GM12873 (cell line): ENCODE results near the gene FKBP5.

Source experiments
- CTCF ChIP-seq: IDR thresholded peaks from 2 replicates; pipeline ENCODE4 v1.5.1; 2012; ENCODE audit warnings: low read depth, mild to moderate bottlenecking, moderate library complexity, low read length, control low read depth; ENCODE audit not compliant: insufficient read depth; ENCODE audit errors: missing control alignments

Gene FKBP5

DNA sequence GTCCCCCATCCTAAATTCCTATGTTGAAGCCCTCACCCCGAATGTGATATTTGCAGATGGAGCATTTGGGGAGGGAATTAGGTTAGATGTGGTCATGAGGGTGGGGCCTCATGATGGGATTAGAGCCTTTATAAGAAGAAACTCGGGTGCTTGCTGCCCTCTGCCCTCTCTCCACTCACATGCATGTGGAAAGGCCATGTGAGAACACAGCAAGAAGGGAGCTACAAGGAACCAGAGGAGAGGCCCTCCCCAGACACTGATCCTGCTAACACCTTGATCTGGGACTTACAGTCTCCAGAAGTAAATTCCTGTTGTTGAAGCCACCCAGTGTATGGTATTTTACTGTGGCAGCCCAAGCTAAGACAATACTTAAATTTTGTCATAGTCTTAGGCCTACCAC lies 106.4 kb downstream of the FKBP5 start:
- TF ChIP-seq CTCF: no peak

GRCh38 chr6:35581633-35582032 lies 107.1 kb downstream of the FKBP5 start:
- no peak for TF ChIP-seq CTCF

DNA sequence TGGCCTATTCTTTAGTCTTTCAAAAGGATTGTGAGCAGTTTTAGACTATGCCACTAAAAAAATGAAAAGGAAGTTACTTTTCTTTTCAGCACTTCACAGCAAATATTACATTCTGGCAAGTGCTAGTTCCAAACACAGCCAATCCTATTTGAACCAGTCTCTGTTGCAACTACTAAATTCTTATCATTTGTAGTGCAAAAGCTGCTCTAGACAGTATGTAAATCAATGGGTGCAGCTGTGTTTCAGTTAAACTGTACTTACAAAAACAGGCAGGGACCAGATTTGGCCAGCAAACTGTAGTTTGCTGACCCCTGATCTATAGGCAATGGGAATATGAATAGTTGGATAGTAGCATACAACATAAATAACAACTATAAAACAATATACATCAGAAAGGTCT lies 107.9 kb downstream of the FKBP5 start:
- TF ChIP-seq CTCF: no peak

- TF ChIP-seq CTCF: no peak
Measured at GRCh38 chr6:35576682-35577081, 112.0 kb downstream of the FKBP5 start.

DNA sequence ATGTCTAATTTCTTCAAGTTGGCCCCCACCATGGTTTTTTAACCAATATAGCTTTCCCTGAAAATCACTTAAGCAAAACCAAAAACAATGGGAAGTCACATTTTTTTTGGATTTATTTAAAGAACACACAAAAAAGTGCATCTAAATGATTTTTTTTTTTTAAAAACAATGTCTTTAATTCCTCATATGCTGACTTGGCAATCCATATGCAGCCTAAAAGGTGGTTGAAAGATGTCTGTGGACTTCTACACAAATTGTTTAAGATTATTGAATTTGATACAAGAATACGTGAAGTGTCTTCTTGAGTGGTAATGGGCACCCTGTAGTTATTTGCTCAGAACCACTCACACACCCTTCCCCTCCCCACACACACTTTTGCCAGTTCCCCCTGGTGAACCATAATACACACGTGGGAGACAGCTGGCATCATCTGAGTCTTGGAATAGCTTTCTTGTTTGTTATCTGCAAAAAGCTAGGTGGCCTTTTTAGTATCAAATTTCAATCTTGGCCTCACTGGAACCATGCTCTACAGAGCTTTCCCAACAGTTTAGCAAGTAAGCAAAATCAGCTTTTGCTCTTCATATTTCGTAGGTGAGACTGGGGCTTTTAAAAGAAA lies 115.1 kb downstream of the FKBP5 start:
- no peak for TF ChIP-seq CTCF

GRCh38 chr6:35569011-35569461 lies 119.7 kb downstream of the FKBP5 start:
- TF ChIP-seq CTCF: peak; percentile 62

DNA sequence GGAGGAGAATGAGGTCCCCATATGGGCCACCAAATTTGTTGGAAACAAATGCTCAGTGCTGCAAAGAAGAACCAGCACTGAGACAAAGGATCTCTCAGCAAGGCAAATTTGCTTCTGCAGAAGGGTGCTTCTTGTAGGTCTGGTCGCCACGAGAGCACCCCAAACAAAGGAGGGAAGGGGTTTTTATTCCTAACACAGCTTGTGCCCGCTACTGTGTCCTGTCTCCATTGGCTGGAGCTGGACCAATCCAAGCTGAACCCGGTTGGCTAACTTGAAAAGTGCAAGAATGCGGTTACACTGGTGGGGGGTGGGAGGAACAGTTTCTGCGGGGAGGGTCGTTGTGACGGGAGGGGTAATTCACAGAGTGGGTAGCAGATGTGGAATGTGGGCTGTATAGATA lies 121.9 kb downstream of the FKBP5 start:
- no peak for TF ChIP-seq CTCF
